ENCODE measurements around the gene EEF1A2.

The EEF1A2 gene

DNA sequence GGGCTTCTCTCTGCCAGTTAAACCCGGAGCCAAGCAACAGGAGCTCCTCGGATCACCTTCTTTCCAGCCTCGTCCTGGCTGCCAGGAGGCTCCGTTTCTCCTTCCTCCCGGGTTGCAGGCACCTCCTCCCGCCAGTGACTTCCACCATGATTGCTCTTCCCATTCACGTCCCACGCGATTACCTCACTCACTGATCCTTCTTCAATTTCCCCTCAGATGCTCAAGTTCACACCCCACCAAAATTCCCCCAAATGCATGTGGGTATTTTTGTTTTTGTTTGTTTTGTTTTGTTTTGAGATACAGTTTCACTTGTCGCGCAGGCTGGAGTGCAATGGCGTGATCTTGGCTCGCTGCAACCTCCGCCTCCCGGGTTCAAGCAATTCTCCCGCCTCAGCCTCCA, 51.6 kb downstream of the EEF1A2 start:
- H3K4me1 ChIP-seq (ENCODE audit: control insufficient read depth, insufficient read depth, low read length), result no peaks in the 10 kb centered on the region
- peaks cover 26% of the 10 kb centered on the region for H3K27me3 ChIP-seq (ENCODE audit: control insufficient read depth, insufficient read depth, low read length)
- H3K4me2 ChIP-seq (ENCODE audit: low read length), result no peak overlapping the region
- no peaks in the 10 kb centered on the region for H3K9me3 ChIP-seq (replicated peaks; ENCODE audit: low read length)
- H3K9ac ChIP-seq (ENCODE audit: low read depth, low read length), result no peak overlapping the region
- no peaks in the 10 kb centered on the region for H3K36me3 ChIP-seq (ENCODE audit: insufficient read depth, low read length)
- no peak overlapping the region for H3K4me3 ChIP-seq (ENCODE audit: low read length)

- peaks cover 26% of the 10 kb centered on the region for H3K27me3 ChIP-seq (ENCODE audit: control insufficient read depth, insufficient read depth, low read length)
- no peak overlapping the region for H3K9ac ChIP-seq (ENCODE audit: low read depth, low read length)
- no peaks in the 10 kb centered on the region for H3K9me3 ChIP-seq (replicated peaks; ENCODE audit: low read length)
- H3K4me1 ChIP-seq (ENCODE audit: control insufficient read depth, insufficient read depth, low read length), result no peaks in the 10 kb centered on the region
- no peak overlapping the region for H3K4me3 ChIP-seq (ENCODE audit: low read length)
- no peaks in the 10 kb centered on the region for H3K36me3 ChIP-seq (ENCODE audit: insufficient read depth, low read length)
- H3K4me2 ChIP-seq (ENCODE audit: low read length), result no peak overlapping the region
Observed at GRCh38 chr20:63446216-63447024, 52.5 kb downstream of the EEF1A2 start.

GRCh38 chr20:63445075-63445734, 53.7 kb downstream of the EEF1A2 start:
- Histone ChIP-seq H3K9ac (ENCODE audit: low read depth, low read length) (no peak overlapping the region), H3K36me3 (ENCODE audit: insufficient read depth, low read length) (no peaks in the 10 kb centered on the region), H3K4me2 (ENCODE audit: low read length) (no peak overlapping the region), H3K9me3 (replicated peaks; ENCODE audit: low read length) (no peaks in the 10 kb centered on the region), H3K4me3 (ENCODE audit: low read length) (no peak overlapping the region), H3K27me3 (ENCODE audit: control insufficient read depth, insufficient read depth, low read length) (peaks cover 23% of the 10 kb centered on the region), H3K4me1 (ENCODE audit: control insufficient read depth, insufficient read depth, low read length) (no peaks in the 10 kb centered on the region)

GRCh38 chr20:63444548-63444947, 54.3 kb downstream of the EEF1A2 start:
- no peak overlapping the region for H3K9ac ChIP-seq (ENCODE audit: low read depth, low read length)
- no peaks in the 10 kb centered on the region for H3K4me1 ChIP-seq (ENCODE audit: control insufficient read depth, insufficient read depth, low read length)
- no peaks in the 10 kb centered on the region for H3K36me3 ChIP-seq (ENCODE audit: insufficient read depth, low read length)
- peaks cover 23% of the 10 kb centered on the region for H3K27me3 ChIP-seq (ENCODE audit: control insufficient read depth, insufficient read depth, low read length)
- no peak overlapping the region for H3K4me3 ChIP-seq (ENCODE audit: low read length)
- no peak overlapping the region for H3K4me2 ChIP-seq (ENCODE audit: low read length)
- H3K9me3 ChIP-seq (replicated peaks; ENCODE audit: low read length), result no peaks in the 10 kb centered on the region

DNA sequence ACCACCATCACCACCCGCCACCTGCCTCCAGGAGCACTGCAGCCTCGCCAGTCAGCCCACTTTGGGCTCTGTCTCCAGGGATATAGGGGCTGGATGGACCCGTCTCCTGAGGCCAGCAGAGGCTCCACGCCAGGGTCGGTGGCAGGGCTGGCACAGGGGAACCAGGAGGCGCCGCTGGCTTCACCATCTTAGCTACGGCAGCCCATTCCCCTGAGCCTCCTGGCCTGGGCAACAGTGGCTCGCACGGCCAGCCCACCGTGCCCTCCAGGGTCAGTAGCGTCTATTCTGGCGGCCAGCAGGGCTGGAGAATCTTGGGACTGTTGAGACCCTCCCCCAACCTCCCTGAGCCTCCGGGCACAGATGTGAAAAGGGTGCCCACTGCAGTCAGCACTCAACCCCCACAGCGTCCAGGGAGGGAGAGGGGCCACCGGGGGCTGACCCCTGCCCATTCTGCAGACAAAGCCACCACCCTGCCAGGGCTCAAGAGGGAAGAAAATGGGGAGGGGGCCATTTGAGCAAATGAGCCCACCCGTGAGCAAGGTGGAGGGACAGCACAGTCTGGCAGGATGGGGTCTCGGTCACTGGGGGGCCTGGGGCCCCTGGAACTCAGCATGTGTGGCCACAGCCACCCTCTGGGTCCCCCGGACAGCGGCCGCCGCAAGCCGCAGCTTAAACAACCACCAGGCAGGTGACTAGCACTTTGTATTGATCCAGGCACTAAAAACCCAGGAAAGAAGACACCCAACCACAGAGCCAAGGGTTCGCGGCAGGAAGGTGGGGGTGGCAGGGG, 55.1 kb downstream of the EEF1A2 start:
- Histone ChIP-seq H3K9ac (ENCODE audit: low read depth, low read length) (no peak overlapping the region), H3K4me1 (ENCODE audit: control insufficient read depth, insufficient read depth, low read length) (no peaks in the 10 kb centered on the region), H3K36me3 (ENCODE audit: insufficient read depth, low read length) (no peaks in the 10 kb centered on the region), H3K4me3 (ENCODE audit: low read length) (no peak overlapping the region), H3K9me3 (replicated peaks; ENCODE audit: low read length) (no peaks in the 10 kb centered on the region), H3K27me3 (ENCODE audit: control insufficient read depth, insufficient read depth, low read length) (peaks cover 16% of the 10 kb centered on the region), H3K4me2 (ENCODE audit: low read length) (no peak overlapping the region)

DNA sequence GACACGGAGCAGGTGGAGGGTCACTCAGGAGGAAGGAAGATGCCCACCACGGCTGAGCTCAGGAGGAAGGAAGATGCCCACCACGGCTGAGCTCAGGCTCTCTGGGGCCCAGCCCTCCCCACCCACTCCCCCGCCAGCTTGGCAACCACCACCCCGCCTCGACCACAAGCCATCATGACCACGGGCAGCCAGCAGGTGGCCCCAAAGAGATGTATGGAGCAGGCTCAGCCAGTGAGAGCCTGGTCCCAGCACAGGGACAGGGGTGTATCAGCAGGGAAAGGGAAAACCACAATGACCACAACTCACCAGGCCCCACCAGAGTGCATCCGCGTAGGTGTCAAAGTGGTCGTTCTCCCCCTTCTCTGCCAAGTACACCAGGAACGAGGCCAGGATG, 56.8 kb downstream of the EEF1A2 start:
- Histone ChIP-seq H3K4me1 (ENCODE audit: control insufficient read depth, insufficient read depth, low read length) (no peaks in the 10 kb centered on the region), H3K36me3 (ENCODE audit: insufficient read depth, low read length) (no peaks in the 10 kb centered on the region), H3K4me3 (ENCODE audit: low read length) (no peak overlapping the region), H3K27me3 (ENCODE audit: control insufficient read depth, insufficient read depth, low read length) (peaks cover 6% of the 10 kb centered on the region), H3K9ac (ENCODE audit: low read depth, low read length) (no peak overlapping the region), H3K9me3 (replicated peaks; ENCODE audit: low read length) (no peaks in the 10 kb centered on the region), H3K4me2 (ENCODE audit: low read length) (no peak overlapping the region)

DNA sequence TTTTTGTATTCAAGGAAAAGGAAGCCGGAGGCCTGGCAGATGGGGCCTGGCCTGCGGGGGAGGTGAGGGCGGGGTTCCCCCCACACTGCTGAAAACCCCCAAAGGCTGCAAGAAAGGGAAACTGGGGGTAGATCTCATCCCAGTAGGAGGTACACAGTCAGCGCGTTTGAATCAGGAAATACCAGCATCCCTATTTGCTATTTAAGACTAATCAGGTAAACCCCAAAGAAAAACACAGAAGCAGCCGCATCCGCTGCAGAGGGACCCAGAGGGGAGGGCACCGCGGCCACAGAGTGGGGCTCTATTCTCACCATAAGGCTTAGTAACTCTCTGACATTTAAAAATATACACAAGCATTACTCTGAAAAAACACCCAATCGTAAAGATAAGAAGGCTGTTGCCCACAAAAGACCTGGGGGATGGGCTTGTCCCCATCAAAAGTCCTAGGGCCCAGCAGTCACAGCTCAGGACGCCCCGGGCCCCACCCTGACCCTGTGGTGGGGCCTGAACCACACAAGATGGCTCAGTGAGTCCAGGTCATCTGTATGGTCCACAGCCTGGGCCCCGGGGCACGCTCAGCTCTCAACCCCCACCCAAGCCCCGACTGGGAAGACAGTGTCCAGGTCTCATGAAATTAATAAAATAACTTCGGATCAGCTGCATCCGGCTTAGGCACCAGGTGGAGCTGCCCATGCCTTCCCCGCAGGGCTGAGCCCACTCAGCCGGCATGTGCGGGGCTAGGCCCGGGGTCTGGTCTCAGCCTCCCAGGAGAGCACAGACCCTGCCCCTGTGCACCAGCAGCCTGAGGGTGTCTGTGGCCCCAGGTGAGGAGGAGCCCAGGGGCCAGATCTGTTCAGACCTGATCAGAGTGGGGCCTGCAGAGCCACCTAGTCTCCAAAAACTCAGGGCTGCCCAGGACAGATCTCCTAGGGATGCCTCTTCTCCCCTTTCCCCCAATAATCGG, 57.5 kb downstream of the EEF1A2 start:
- H3K4me1 ChIP-seq (ENCODE audit: control insufficient read depth, insufficient read depth, low read length), result no peaks in the 10 kb centered on the region
- H3K36me3 ChIP-seq (ENCODE audit: insufficient read depth, low read length), result no peaks in the 10 kb centered on the region
- no peak overlapping the region for H3K4me3 ChIP-seq (ENCODE audit: low read length)
- H3K4me2 ChIP-seq (ENCODE audit: low read length), result no peak overlapping the region
- H3K27me3 ChIP-seq (ENCODE audit: control insufficient read depth, insufficient read depth, low read length), result peaks cover 5% of the 10 kb centered on the region
- no peaks in the 10 kb centered on the region for H3K9me3 ChIP-seq (replicated peaks; ENCODE audit: low read length)
- H3K9ac ChIP-seq (ENCODE audit: low read depth, low read length), result no peak overlapping the region

DNA sequence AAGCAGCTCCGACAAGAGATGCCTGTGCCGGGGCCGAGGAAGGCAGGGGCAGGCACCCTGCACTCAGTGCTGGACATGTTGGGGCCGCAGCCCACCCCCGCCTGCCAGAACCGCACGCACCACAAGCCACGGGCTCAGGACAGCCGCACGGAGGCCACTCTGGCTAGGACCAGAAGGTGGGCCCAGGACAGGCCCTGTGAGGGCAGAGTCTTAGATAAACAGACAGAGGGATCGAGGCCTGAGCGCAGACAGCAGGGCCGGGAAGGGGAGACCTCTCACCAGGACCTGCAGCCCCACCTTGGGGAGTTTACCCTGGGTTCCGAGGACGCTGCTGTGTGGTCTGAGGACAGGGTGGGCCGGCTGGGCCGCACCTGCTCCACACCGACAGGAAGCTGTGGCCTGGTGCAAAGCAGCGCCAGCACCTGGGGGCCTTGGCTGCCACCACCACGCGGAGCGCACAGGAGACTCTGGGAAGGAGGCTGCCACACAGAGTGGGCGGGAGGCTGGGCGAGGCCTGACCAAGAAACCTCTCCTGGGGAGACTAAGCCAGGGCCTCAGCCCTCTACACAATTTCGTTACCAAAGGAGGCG, 58.4 kb downstream of the EEF1A2 start:
- Histone ChIP-seq H3K36me3 (ENCODE audit: insufficient read depth, low read length) (no peaks in the 10 kb centered on the region), H3K4me1 (ENCODE audit: control insufficient read depth, insufficient read depth, low read length) (no peaks in the 10 kb centered on the region), H3K9ac (ENCODE audit: low read depth, low read length) (no peak overlapping the region), H3K27me3 (ENCODE audit: control insufficient read depth, insufficient read depth, low read length) (peaks cover 9% of the 10 kb centered on the region), H3K4me3 (ENCODE audit: low read length) (no peak overlapping the region), H3K4me2 (ENCODE audit: low read length) (no peak overlapping the region), H3K9me3 (replicated peaks; ENCODE audit: low read length) (no peaks in the 10 kb centered on the region)

- Histone ChIP-seq H3K36me3 (ENCODE audit: insufficient read depth, low read length) (no peaks in the 10 kb centered on the region), H3K4me2 (ENCODE audit: low read length) (no peak overlapping the region), H3K9ac (ENCODE audit: low read depth, low read length) (no peak overlapping the region), H3K4me3 (ENCODE audit: low read length) (no peak overlapping the region), H3K9me3 (replicated peaks; ENCODE audit: low read length) (no peaks in the 10 kb centered on the region), H3K27me3 (ENCODE audit: control insufficient read depth, insufficient read depth, low read length) (peaks cover 9% of the 10 kb centered on the region), H3K4me1 (ENCODE audit: control insufficient read depth, insufficient read depth, low read length) (no peaks in the 10 kb centered on the region)
Observed at GRCh38 chr20:63439866-63440265, 59.0 kb downstream of the EEF1A2 start.

DNA sequence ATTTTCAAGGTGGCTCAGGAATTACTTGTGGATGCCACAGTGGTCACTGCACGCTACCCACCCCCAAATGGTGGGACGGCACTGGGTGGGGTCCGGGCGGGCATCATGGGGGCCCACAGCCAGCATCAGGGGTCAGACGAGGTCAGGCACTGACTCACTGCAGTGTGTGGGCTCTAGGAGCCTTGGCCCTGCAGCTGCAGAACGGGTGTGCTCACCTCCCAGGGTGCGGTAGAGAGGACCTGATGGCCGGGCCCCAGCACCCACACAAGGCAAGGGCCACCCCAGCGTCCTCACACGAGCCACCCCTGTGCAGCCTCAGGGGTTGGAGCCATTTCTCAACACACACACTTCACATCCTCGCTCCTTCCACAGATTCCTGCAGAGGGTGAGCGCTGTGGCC, 60.8 kb downstream of the EEF1A2 start:
- Histone ChIP-seq H3K4me3 (ENCODE audit: low read length) (no peak overlapping the region), H3K4me2 (ENCODE audit: low read length) (no peak overlapping the region), H3K4me1 (ENCODE audit: control insufficient read depth, insufficient read depth, low read length) (no peaks in the 10 kb centered on the region), H3K36me3 (ENCODE audit: insufficient read depth, low read length) (no peaks in the 10 kb centered on the region), H3K9me3 (replicated peaks; ENCODE audit: low read length) (no peaks in the 10 kb centered on the region), H3K27me3 (ENCODE audit: control insufficient read depth, insufficient read depth, low read length) (peaks cover 9% of the 10 kb centered on the region), H3K9ac (ENCODE audit: low read depth, low read length) (no peak overlapping the region)
